Keratinocyte (primary cell): ENCODE data around the gene YTHDF1. TPM values are rescaled to one million over a fixed set of nuclear protein-coding genes. Genes with fewer than 3 reads are reported as not detected.

Experiments used
- DNase-seq: peaks from one replicate; pipeline ENCODE4 v3.0.0-alpha.2; 2011; ENCODE audit warnings: low read depth, missing footprints, low spot score
- FAIRE-seq: peaks from 2 replicates; lab custom pipeline; 2011; peaks lifted over from hg19 to GRCh38; lab: Jason Lieb, UNC
- H2AFZ ChIP-seq: 2 replicates; pipeline ENCODE4 v1.6.0; 2012; ENCODE audit warnings: low read length, control low read depth, inconsistent platforms; ENCODE audit not compliant: control insufficient read depth
- H3K27ac ChIP-seq: 2 replicates; pipeline ENCODE4 v1.5.1; 2011; ENCODE audit warnings: low read length; ENCODE audit not compliant: control insufficient read depth, insufficient read depth
- H3K27me3 ChIP-seq: 3 replicates; pipeline ENCODE4 v1.6.0; 2011; ENCODE audit warnings: low read length; ENCODE audit not compliant: control insufficient read depth, insufficient read depth; ENCODE audit errors: extremely low read depth
- H3K36me3 ChIP-seq, 2 experiments: 2 replicates in 1 of 2; 3 replicates in 1 of 2; pipeline ENCODE4 v1.5.1; 2011; ENCODE audit warnings: low read length in 2 of 2, mild to moderate bottlenecking in 1 of 2; ENCODE audit not compliant: control insufficient read depth in 2 of 2, insufficient read depth in 2 of 2; ENCODE audit errors: extremely low read depth in 1 of 2
- H3K4me1 ChIP-seq: 3 replicates; pipeline ENCODE4 v1.5.1; 2011; ENCODE audit warnings: low read length; ENCODE audit not compliant: control insufficient read depth, insufficient read depth; ENCODE audit errors: extremely low read depth
- H3K4me2 ChIP-seq: 3 replicates; pipeline ENCODE4 v1.6.0; 2011; ENCODE audit warnings: low read depth, low read length; ENCODE audit not compliant: control insufficient read depth, insufficient read depth; ENCODE audit errors: extremely low read depth
- H3K4me3 ChIP-seq, 3 experiments: fragments of 200-600 bp in 1 of 3; sonication (generic) in 1 of 3; 2 replicates in 2 of 3; 3 replicates in 1 of 3; pipeline ENCODE4 v1.5.1; 2011 to 2016; ENCODE audit warnings: low read length in 3 of 3, mild to moderate bottlenecking in 3 of 3, control low read depth in 2 of 3, inconsistent platforms in 1 of 3, low read depth in 1 of 3, mixed read lengths in 1 of 3, mixed run types in 1 of 3, moderate library complexity in 1 of 3; ENCODE audit not compliant: control insufficient read depth in 2 of 3, insufficient read depth in 2 of 3; ENCODE audit errors: extremely low read depth in 1 of 3
- H3K79me2 ChIP-seq: 2 replicates; pipeline ENCODE4 v1.6.0; 2012; ENCODE audit warnings: low read length; ENCODE audit not compliant: control insufficient read depth, insufficient read depth
- H3K9ac ChIP-seq: 3 replicates; pipeline ENCODE4 v1.6.0; 2011; ENCODE audit warnings: low read length; ENCODE audit not compliant: control insufficient read depth, insufficient read depth; ENCODE audit errors: extremely low read depth
- H3K9me1 ChIP-seq: 3 replicates; pipeline ENCODE4 v1.6.0; 2011; ENCODE audit warnings: low read length; ENCODE audit not compliant: control insufficient read depth, insufficient read depth; ENCODE audit errors: extremely low read depth
- H3K9me3 ChIP-seq: 2 replicates; pipeline ENCODE4 v1.5.1; 2012; ENCODE audit warnings: low read depth, low read length; ENCODE audit not compliant: control insufficient read depth
- H4K20me1 ChIP-seq: 3 replicates; pipeline ENCODE4 v1.6.0; 2011; ENCODE audit warnings: low read length; ENCODE audit not compliant: control insufficient read depth, insufficient read depth; ENCODE audit errors: extremely low read depth
- EZH2 ChIP-seq: IDR thresholded peaks from one replicate; pipeline ENCODE4 v1.6.1; 2012; ENCODE audit warnings: inconsistent platforms, mild to moderate bottlenecking, low read length, moderate library complexity
- dilution Hi-C: fragments of 300-500 bp; cut with MboI; formaldehyde crosslinking; loops from one replicate; pipeline ENCODE4 v1.7.0; 2020; ENCODE audit warnings: low sequenced_read_pairs; ENCODE audit not compliant: extremely low pct_ligation_motif_present
- polyA plus RNA-seq, 5 experiments: library from polyadenylated mRNA; depleted of rRNA in 3 of 5; stranded (reverse) in 3 of 5; stranded (forward) in 1 of 5; unstranded in 1 of 5; fragments of >200 nt; gene quantifications; 1 replicate in 1 of 5; 2 replicates in 3 of 5; 3 replicates in 1 of 5; pipeline versions ENCODE4 v1.2.1 to v1.2.3, GENCODE V29; 2011 to 2012; ENCODE audit warnings: missing spikeins in 2 of 5, low read depth in 1 of 5, low replicate concordance in 1 of 5
- TF ChIP-seq, protein P1 (sequence below), 3 experiments: IDR thresholded peaks in 1 of 3; conservative IDR thresholded peaks in 1 of 3; optimal IDR thresholded peaks in 1 of 3; 2 replicates in 2 of 3; 3 replicates in 1 of 3; pipeline versions ENCODE3 to v1.5.1; 2011; ENCODE audit warnings: low read length in 3 of 3, mild to moderate bottlenecking in 3 of 3, moderate library complexity in 2 of 3, control low read depth in 1 of 3, inconsistent platforms in 1 of 3; ENCODE audit not compliant: insufficient read depth in 2 of 3; ENCODE audit errors: extremely low read depth in 1 of 3

YTHDF1 gene
- polyA plus RNA-seq, 1 donor (not counting 4 experiments of a cell fraction or from before 2014, with no cell fraction given), result 26.4 TPM

GRCh38 chr20:63149531-63150192, 66.3 kb downstream of the YTHDF1 start:
- Histone ChIP-seq H4K20me1 (no peaks in the 10 kb centered on the region), H3K9me1 (no peaks in the 10 kb centered on the region), H3K9ac (no peak overlapping the region), H3K4me1 (no peaks in the 10 kb centered on the region), H3K27ac (no peak overlapping the region), H3K9me3 (peaks cover 2% of the 10 kb centered on the region), H3K79me2 (no peaks in the 10 kb centered on the region), H3K36me3 (no peaks in the 10 kb centered on the region), H3K4me3 (no peak overlapping the region), H3K4me2 (no peak overlapping the region), H2AFZ (no peak overlapping the region), H3K27me3 (peaks cover 38% of the 10 kb centered on the region)
- no peak for TF ChIP-seq EZH2
- TF ChIP-seq, protein P1, sequence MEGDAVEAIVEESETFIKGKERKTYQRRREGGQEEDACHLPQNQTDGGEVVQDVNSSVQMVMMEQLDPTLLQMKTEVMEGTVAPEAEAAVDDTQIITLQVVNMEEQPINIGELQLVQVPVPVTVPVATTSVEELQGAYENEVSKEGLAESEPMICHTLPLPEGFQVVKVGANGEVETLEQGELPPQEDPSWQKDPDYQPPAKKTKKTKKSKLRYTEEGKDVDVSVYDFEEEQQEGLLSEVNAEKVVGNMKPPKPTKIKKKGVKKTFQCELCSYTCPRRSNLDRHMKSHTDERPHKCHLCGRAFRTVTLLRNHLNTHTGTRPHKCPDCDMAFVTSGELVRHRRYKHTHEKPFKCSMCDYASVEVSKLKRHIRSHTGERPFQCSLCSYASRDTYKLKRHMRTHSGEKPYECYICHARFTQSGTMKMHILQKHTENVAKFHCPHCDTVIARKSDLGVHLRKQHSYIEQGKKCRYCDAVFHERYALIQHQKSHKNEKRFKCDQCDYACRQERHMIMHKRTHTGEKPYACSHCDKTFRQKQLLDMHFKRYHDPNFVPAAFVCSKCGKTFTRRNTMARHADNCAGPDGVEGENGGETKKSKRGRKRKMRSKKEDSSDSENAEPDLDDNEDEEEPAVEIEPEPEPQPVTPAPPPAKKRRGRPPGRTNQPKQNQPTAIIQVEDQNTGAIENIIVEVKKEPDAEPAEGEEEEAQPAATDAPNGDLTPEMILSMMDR (optimal IDR thresholded peaks at IDR 0.05 in 1 of 3, IDR thresholded peaks at IDR 0.05 in 1 of 3, conservative IDR thresholded peaks at IDR 0.05 in 1 of 3; ENCODE audit: extremely low read depth in 1 of 3, insufficient read depth in 2 of 3, low read length in 3 of 3), result no peak
- no peak for DNase-seq
- FAIRE-seq, result no peak
- dilution Hi-C loops, result no loop called here

- Histone ChIP-seq H3K4me1 (no peaks in the 10 kb centered on the region), H3K79me2 (no peaks in the 10 kb centered on the region), H3K9me1 (no peaks in the 10 kb centered on the region), H3K4me2 (no peak overlapping the region), H4K20me1 (no peaks in the 10 kb centered on the region), H3K9ac (no peak overlapping the region), H3K4me3 (no peak overlapping the region), H2AFZ (no peak overlapping the region), H3K27ac (no peak overlapping the region), H3K9me3 (peaks cover 2% of the 10 kb centered on the region), H3K27me3 (peaks cover 30% of the 10 kb centered on the region), H3K36me3 (no peaks in the 10 kb centered on the region)
- dilution Hi-C loops, result no loop called here
- DNase-seq, result no peak
- TF ChIP-seq, protein P1 (optimal IDR thresholded peaks at IDR 0.05 in 1 of 3, IDR thresholded peaks at IDR 0.05 in 1 of 3, conservative IDR thresholded peaks at IDR 0.05 in 1 of 3; ENCODE audit: extremely low read depth in 1 of 3, insufficient read depth in 2 of 3, low read length in 3 of 3), result no peak
- TF ChIP-seq EZH2, result no peak
- FAIRE-seq, result no peak
Observed at GRCh38 chr20:63148696-63149095, 67.2 kb downstream of the YTHDF1 start.
